ENCODE results near the gene AP4B1.

DNA sequence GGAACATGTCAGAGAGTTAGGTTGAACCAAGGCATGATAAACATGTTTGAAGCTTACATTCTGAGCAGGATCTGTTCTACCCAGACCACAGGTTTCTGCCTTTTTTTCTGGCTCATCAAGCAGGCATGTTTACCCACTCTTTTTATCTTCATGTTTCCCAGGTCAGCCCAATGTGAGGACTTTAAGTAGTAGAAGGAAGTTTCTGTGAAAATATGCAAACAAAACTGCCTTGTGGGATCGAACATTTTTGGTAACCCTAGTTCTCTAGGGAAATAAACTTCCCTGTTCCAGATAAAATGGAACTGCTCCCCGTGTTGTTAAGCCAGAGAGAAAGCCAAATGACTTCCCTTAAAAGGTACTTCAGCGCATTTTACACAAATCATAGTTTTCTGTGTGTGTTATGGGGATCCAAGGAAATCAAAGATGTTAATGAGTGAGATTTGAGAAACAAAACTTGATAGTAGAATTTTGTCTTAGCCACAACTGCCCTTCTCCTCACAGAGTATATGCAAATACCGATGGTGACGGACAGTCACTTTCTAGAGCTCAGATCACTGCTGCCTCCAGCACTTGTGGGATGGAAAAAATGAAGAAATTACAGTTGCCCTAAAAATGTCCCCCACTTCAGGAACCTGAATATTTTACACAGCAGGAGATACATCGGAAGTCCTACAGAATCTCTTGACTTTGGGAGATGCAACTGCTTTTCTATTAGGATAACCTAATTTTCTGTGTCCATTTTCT is 23.8 kb upstream of the AP4B1 start:
- TF ChIP-seq, protein P1, sequence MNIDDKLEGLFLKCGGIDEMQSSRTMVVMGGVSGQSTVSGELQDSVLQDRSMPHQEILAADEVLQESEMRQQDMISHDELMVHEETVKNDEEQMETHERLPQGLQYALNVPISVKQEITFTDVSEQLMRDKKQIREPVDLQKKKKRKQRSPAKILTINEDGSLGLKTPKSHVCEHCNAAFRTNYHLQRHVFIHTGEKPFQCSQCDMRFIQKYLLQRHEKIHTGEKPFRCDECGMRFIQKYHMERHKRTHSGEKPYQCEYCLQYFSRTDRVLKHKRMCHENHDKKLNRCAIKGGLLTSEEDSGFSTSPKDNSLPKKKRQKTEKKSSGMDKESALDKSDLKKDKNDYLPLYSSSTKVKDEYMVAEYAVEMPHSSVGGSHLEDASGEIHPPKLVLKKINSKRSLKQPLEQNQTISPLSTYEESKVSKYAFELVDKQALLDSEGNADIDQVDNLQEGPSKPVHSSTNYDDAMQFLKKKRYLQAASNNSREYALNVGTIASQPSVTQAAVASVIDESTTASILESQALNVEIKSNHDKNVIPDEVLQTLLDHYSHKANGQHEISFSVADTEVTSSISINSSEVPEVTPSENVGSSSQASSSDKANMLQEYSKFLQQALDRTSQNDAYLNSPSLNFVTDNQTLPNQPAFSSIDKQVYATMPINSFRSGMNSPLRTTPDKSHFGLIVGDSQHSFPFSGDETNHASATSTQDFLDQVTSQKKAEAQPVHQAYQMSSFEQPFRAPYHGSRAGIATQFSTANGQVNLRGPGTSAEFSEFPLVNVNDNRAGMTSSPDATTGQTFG (tag by site-specific recombination; IDR thresholded peaks at IDR 0.05; ENCODE audit: borderline replicate concordance) = no peak
- TF ChIP-seq, protein P2, sequence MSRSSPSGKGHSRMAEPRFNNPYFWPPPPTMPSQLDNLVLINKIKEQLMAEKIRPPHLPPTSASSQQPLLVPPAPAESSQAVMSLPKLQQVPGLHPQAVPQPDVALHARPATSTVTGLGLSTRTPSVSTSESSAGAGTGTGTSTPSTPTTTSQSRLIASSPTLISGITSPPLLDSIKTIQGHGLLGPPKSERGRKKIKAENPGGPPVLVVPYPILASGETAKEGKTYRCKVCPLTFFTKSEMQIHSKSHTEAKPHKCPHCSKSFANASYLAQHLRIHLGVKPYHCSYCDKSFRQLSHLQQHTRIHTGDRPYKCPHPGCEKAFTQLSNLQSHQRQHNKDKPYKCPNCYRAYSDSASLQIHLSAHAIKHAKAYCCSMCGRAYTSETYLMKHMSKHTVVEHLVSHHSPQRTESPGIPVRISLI (tag by site-specific recombination; IDR thresholded peaks at IDR 0.05) = no peak
- TF ChIP-seq, protein P3, sequence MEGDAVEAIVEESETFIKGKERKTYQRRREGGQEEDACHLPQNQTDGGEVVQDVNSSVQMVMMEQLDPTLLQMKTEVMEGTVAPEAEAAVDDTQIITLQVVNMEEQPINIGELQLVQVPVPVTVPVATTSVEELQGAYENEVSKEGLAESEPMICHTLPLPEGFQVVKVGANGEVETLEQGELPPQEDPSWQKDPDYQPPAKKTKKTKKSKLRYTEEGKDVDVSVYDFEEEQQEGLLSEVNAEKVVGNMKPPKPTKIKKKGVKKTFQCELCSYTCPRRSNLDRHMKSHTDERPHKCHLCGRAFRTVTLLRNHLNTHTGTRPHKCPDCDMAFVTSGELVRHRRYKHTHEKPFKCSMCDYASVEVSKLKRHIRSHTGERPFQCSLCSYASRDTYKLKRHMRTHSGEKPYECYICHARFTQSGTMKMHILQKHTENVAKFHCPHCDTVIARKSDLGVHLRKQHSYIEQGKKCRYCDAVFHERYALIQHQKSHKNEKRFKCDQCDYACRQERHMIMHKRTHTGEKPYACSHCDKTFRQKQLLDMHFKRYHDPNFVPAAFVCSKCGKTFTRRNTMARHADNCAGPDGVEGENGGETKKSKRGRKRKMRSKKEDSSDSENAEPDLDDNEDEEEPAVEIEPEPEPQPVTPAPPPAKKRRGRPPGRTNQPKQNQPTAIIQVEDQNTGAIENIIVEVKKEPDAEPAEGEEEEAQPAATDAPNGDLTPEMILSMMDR (tag by site-specific recombination; IDR thresholded peaks at IDR 0.05) = no peak
- TF ChIP-seq ZNF335 (tag by site-specific recombination; conservative IDR thresholded peaks at IDR 0.05) = no peak
- no peak for TF ChIP-seq ZFP41 (tag by site-specific recombination; IDR thresholded peaks at IDR 0.05; ENCODE audit: borderline replicate concordance)
- TF ChIP-seq ZNF221 (tag by site-specific recombination; IDR thresholded peaks at IDR 0.05; ENCODE audit: borderline replicate concordance) = no peak
- TF ChIP-seq SCRT2 (tag by site-specific recombination; IDR thresholded peaks at IDR 0.05) = no peak
- TF ChIP-seq, protein P4, sequence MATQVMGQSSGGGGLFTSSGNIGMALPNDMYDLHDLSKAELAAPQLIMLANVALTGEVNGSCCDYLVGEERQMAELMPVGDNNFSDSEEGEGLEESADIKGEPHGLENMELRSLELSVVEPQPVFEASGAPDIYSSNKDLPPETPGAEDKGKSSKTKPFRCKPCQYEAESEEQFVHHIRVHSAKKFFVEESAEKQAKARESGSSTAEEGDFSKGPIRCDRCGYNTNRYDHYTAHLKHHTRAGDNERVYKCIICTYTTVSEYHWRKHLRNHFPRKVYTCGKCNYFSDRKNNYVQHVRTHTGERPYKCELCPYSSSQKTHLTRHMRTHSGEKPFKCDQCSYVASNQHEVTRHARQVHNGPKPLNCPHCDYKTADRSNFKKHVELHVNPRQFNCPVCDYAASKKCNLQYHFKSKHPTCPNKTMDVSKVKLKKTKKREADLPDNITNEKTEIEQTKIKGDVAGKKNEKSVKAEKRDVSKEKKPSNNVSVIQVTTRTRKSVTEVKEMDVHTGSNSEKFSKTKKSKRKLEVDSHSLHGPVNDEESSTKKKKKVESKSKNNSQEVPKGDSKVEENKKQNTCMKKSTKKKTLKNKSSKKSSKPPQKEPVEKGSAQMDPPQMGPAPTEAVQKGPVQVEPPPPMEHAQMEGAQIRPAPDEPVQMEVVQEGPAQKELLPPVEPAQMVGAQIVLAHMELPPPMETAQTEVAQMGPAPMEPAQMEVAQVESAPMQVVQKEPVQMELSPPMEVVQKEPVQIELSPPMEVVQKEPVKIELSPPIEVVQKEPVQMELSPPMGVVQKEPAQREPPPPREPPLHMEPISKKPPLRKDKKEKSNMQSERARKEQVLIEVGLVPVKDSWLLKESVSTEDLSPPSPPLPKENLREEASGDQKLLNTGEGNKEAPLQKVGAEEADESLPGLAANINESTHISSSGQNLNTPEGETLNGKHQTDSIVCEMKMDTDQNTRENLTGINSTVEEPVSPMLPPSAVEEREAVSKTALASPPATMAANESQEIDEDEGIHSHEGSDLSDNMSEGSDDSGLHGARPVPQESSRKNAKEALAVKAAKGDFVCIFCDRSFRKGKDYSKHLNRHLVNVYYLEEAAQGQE (tag by site-specific recombination; IDR thresholded peaks at IDR 0.05) = no peak
- TF ChIP-seq, protein P5, sequence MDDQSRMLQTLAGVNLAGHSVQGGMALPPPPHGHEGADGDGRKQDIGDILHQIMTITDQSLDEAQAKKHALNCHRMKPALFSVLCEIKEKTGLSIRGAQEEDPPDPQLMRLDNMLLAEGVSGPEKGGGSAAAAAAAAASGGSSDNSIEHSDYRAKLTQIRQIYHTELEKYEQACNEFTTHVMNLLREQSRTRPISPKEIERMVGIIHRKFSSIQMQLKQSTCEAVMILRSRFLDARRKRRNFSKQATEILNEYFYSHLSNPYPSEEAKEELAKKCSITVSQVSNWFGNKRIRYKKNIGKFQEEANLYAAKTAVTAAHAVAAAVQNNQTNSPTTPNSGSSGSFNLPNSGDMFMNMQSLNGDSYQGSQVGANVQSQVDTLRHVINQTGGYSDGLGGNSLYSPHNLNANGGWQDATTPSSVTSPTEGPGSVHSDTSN (CRISPR knock-in tag; IDR thresholded peaks at IDR 0.05) = no peak
- TF ChIP-seq PRDM1 (tag by site-specific recombination; IDR thresholded peaks at IDR 0.05) = no peak
- TF ChIP-seq, protein P6, sequence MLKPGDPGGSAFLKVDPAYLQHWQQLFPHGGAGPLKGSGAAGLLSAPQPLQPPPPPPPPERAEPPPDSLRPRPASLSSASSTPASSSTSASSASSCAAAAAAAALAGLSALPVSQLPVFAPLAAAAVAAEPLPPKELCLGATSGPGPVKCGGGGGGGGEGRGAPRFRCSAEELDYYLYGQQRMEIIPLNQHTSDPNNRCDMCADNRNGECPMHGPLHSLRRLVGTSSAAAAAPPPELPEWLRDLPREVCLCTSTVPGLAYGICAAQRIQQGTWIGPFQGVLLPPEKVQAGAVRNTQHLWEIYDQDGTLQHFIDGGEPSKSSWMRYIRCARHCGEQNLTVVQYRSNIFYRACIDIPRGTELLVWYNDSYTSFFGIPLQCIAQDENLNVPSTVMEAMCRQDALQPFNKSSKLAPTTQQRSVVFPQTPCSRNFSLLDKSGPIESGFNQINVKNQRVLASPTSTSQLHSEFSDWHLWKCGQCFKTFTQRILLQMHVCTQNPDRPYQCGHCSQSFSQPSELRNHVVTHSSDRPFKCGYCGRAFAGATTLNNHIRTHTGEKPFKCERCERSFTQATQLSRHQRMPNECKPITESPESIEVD (tag by site-specific recombination; IDR thresholded peaks at IDR 0.05) = no peak
- no peak for TF ChIP-seq ZNF561 (tag by site-specific recombination; IDR thresholded peaks at IDR 0.05; ENCODE audit: borderline replicate concordance)
